Spleen (tissue), 11 donors: ENCODE results near the gene TIGD6. TPM values are rescaled to one million over a fixed set of nuclear protein-coding genes. Genes with fewer than 3 reads are reported as not detected.
A peak's percentile ranks its signal among the peaks of the same experiment; 100 is the strongest.

Experiments used
- DNase-seq: peaks from one replicate; pipeline ENCODE4 v3.0.0-alpha.2; 2020
- H3K27ac ChIP-seq, 8 donors: fragments of 200-600 bp; sonication (generic) in 7 of 8; 1 replicate in 4 of 8; 2 replicates in 4 of 8; pipeline versions ENCODE4 v1.5.0 to v1.8.0; 2016 to 2021; ENCODE audit warnings: inconsistent platforms in 4 of 8, mild to moderate bottlenecking in 4 of 8, moderate library complexity in 1 of 8
- H3K27me3 ChIP-seq, 7 donors: fragments of 200-600 bp; sonication (generic) in 6 of 7; replicated peaks in 1 of 7; 1 replicate in 4 of 7; 2 replicates in 3 of 7; pipeline versions ENCODE4 v1.5.0 to v1.8.0; 2016 to 2021; ENCODE audit warnings: inconsistent platforms in 3 of 7, mild to moderate bottlenecking in 1 of 7
- H3K36me3 ChIP-seq, 6 donors: fragments of 200-600 bp; sonication (generic) in 5 of 6; 1 replicate in 4 of 6; 2 replicates in 2 of 6; pipeline versions ENCODE4 v1.5.0 to v1.8.0; 2016 to 2021; ENCODE audit warnings: inconsistent platforms in 2 of 6
- H3K4me1 ChIP-seq, 6 donors: fragments of 200-600 bp; sonication (generic) in 5 of 6; 1 replicate in 3 of 6; 2 replicates in 3 of 6; pipeline versions ENCODE4 v1.5.0 to v1.8.0; 2016 to 2021; ENCODE audit warnings: inconsistent platforms in 3 of 6
- H3K4me3 ChIP-seq, 8 donors: fragments of 200-600 bp; sonication (generic) in 7 of 8; 1 replicate in 4 of 8; 2 replicates in 4 of 8; pipeline versions ENCODE4 v1.5.0 to v1.8.0; 2016 to 2021; ENCODE audit warnings: inconsistent platforms in 4 of 8, mild to moderate bottlenecking in 4 of 8, moderate library complexity in 2 of 8
- H3K9me3 ChIP-seq, 8 donors: fragments of 200-600 bp; sonication (generic) in 7 of 8; 1 replicate in 4 of 8; 2 replicates in 4 of 8; pipeline versions ENCODE4 v1.5.0 to v1.8.0; 2016 to 2021; ENCODE audit warnings: inconsistent platforms in 4 of 8
- POLR2A ChIP-seq, 3 donors: fragments of 450-650 bp; IDR thresholded peaks; one replicate each; pipeline ENCODE4 v1.5.1; 2017; ENCODE audit warnings: antibody characterized with exemption in 3 of 3, mild to moderate bottlenecking in 1 of 3
- POLR2AphosphoS5 ChIP-seq, 3 donors: sonication (generic); formaldehyde crosslinking; IDR thresholded peaks; one replicate each; pipeline ENCODE4 v1.5.1; 2017; ENCODE audit warnings: antibody characterized with exemption in 3 of 3
- WGBS, 5 donors: extraction: QIAGEN DNeasy Blood & Tissue Kit in 3 of 5; methylation state at CpG; one replicate each; pipeline versions ENCODE4 v1.1.5 to v1.1.7; 2013 to 2018; 5-methylcytosine and 5-hydroxymethylcytosine counted together
- intact Hi-C: fragments of 100-400 bp; cut with DNase I; formaldehyde crosslinking; loops from one replicate; pipeline ENCODE4 v1.15.0; 2023; ENCODE audit warnings: low total_unique reads
- polyA plus RNA-seq, 3 donors: library from polyadenylated mRNA; stranded (reverse); fragments of 200-250 nt; gene quantifications; one replicate each; pipeline ENCODE4 v1.2.1, GENCODE V29; 2013
- total RNA-seq, 7 donors: library from RNA; depleted of rRNA in 3 of 7; stranded (reverse); fragments of >200 nt in 3 of 7; fragmentation: NEBNext Ultra II Directional in 4 of 7; extraction: Animal tissue kit (Norgen Biotek cat#: 25700) in 4 of 7; gene quantifications; one replicate each; pipeline versions ENCODE4 v1.1.0 to v1.2.1, GENCODE V29; 2016 to 2021
- TF ChIP-seq, protein P1 (sequence below), 11 experiments: fragments of 200-600 bp in 7 of 11; fragments of 450-650 bp in 4 of 11; sonication (generic) in 4 of 11; IDR thresholded peaks in 8 of 11; conservative IDR thresholded peaks in 3 of 11; 1 replicate in 7 of 11; 2 replicates in 4 of 11; pipeline versions ENCODE4 v1.4.0 to v1.8.0; 2016 to 2021; ENCODE audit warnings: antibody characterized with exemption in 11 of 11, inconsistent platforms in 4 of 11, mild to moderate bottlenecking in 1 of 11
- donor health status: healthy with polysubstance abuse.
- donor health status: DM: no; HTN: no; CAD: no; lungs with moderate emphysema.
- donor health status: DM: no; HTN: no; CAD: no.
- donor health status: Bipolar disorder and iron deficiency.
- donor health status: healthy.
- donor health status: DM: no; HTN: no; CAD: no.
- donor health status: DM: yes; HTN: yes; CAD: no.

The TIGD6 gene
- total and polyA plus RNA-seq, 10 donors, result 2.4 to 5.8 (median 3.4) TPM

DNA sequence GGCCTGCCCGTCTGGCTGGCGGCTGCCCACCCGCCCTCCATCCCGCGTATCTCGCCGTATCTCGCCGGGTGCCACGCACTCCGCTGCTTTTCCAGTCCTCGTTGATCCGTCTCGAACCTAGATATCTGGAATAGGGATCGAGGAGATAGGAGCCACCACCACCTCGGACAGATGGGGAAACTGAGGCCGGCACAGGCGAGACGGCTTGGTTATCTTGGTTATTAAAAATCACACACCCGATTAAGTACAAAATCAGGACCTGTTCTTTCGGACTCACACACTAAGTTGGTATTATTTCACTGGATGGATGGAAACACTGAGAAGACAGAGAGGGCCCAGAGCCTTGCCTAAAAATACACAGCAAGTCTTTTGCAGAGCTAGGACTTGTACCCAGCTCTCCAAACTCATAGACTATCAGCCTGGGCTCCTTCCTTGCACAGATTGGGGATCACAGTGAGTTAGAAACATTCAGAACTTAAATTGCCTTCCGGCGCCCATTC, 39.2 kb downstream of the TIGD6 start:
- Histone ChIP-seq H3K27ac (peak overlapping the region; percentile 81 to 94 (median 90)), H3K4me3 (peak overlapping the region; percentile 79 to 95 (median 88)), H3K27me3 (no peaks in the 10 kb centered on the region), H3K9me3 (no peaks in the 10 kb centered on the region), H3K36me3 (no peaks in the 10 kb centered on the region), H3K4me1 (peaks cover 10 to 32% (median 22%) of the 10 kb centered on the region in 6 donors)
- 15 to 19% (median 17%) methylated on average over 23 of the region's 23 CpGs for WGBS, 5 donors
- no peak for TF ChIP-seq POLR2A (IDR thresholded peaks at IDR 0.05)
- no peak for TF ChIP-seq POLR2AphosphoS5 (IDR thresholded peaks at IDR 0.05)
- TF ChIP-seq, protein P1, sequence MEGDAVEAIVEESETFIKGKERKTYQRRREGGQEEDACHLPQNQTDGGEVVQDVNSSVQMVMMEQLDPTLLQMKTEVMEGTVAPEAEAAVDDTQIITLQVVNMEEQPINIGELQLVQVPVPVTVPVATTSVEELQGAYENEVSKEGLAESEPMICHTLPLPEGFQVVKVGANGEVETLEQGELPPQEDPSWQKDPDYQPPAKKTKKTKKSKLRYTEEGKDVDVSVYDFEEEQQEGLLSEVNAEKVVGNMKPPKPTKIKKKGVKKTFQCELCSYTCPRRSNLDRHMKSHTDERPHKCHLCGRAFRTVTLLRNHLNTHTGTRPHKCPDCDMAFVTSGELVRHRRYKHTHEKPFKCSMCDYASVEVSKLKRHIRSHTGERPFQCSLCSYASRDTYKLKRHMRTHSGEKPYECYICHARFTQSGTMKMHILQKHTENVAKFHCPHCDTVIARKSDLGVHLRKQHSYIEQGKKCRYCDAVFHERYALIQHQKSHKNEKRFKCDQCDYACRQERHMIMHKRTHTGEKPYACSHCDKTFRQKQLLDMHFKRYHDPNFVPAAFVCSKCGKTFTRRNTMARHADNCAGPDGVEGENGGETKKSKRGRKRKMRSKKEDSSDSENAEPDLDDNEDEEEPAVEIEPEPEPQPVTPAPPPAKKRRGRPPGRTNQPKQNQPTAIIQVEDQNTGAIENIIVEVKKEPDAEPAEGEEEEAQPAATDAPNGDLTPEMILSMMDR (IDR thresholded peaks at IDR 0.05 in 8 of 11, conservative IDR thresholded peaks at IDR 0.05 in 3 of 11), result no peak
- intact Hi-C loops, result no loop called here
- no peak for DNase-seq

DNA sequence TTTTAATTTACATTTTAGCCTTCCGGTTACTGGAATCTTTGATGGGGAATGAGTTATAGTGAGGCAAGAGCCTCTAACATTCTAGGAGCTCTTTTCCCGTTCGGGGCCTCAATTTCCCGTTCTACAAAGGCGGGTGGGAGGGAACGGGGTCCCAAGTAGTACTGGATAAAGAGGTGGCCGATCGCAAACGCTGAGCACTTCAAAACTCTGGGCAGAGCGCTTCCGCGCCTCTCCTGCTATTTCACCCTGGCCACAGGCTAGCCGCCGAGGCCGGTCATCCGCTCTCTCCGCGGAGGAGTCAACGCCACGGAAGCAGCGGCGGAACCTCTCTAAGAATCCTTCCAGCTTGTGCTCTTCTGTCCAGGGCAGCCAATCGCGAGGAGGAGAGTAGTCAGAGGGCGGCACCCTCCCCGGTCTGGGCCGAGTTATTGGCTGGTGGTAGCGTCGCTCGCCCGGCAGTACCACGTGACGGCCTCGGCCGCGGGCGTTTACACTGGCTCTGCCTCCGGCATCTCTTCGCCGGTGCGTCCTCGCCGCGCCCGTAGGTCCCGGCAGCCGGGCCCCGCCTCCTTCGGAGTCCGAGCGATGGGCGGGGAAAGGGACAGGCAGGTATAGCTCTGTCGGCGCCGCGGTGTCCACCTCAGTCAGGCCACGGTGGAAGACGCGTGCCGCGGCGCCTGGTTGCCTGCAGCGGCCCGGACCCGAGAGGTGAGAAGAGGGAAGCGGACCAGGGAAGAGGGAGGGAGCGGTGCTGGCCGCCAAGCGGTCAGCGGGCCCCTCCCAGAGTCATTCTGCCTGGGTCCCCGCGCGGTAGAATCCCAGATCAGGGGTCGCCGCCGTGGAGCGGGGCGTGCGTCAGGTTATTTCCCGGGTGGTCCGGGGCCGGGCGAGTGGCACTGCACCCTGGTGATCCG, 39.9 kb downstream of the TIGD6 start, which contains the start of gene SLC26A2:
SLC26A2 (plus strand) TSS at position 487 of the 914 bp plus-strand sequence. CDS start 16,895 bp downstream, outside the sequence.
- intact Hi-C loops, result no loop called here
- Histone ChIP-seq H3K27ac (peak within 1 kb of the TSS; percentile 81 to 94 (median 90)), H3K36me3 (no peaks in the 10 kb centered on the region), H3K9me3 (no peaks in the 10 kb centered on the region), H3K4me1 (peaks cover 10 to 32% (median 22%) of the 10 kb centered on the region in 6 donors), H3K27me3 (no peaks in the 10 kb centered on the region), H3K4me3 (peak within 1 kb of the TSS; percentile 79 to 95 (median 88))
- peak; percentile 96 to 99 (median 99) for TF ChIP-seq POLR2AphosphoS5 (IDR thresholded peaks at IDR 0.05)
- peak; percentile 41 to 94 (median 78) for TF ChIP-seq POLR2A (IDR thresholded peaks at IDR 0.05)
- TF ChIP-seq, protein P1 (IDR thresholded peaks at IDR 0.05 in 8 of 11, conservative IDR thresholded peaks at IDR 0.05 in 3 of 11), result peak in 4 of 11 experiments; percentile 20 to 45 (median 24)
- WGBS, 5 donors, result 0 to 1% (median 0%) methylated on average over 39 to 84 of the region's 84 CpGs
- peak; percentile 99 for DNase-seq

DNA sequence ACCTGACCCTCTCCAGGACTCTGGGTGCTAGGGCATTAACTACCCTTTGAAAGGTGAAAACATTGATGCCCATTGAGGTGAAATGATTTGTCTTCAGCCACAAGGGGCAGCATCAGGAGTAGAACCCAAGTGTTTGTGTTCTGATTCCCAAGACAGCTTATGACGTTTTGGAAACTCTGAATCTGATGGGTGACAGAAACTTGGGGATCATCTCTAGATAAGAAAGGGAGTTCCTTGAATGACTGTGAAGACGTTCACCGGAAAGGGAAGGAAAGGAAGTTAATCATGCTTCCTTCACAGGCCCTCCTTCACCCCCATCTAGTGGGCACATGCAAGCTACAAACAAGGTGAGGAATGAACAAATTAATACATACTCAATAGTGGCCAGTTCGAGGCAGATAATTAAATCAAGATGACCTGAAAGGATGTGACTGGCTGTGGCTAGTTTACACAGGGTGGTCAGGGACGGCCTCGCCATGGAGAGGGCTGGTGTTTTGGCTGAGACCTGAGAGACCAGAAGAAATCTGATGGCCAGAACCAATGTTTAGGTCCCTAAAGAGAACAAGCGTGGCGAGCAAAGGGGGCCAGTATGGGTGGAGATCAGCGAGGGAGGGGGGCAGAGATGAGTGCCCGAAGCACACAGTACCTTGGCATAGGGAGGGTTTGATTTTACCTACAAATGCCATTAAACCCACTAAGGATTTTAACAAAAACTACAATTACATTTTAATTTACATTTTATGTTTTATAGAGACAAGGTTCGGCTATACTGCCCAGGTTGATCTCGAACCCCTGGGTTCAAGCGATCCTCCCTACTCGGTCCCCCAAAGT, 40.8 kb downstream of the TIGD6 start:
- intact Hi-C loops, result no loop called here
- Histone ChIP-seq H3K4me1 (peaks cover 10 to 32% (median 22%) of the 10 kb centered on the region in 6 donors), H3K4me3 (peak overlapping the region; percentile 79 to 95 (median 88)), H3K27me3 (no peaks in the 10 kb centered on the region), H3K9me3 (no peaks in the 10 kb centered on the region), H3K27ac (peak overlapping the region; percentile 81 to 94 (median 90)), H3K36me3 (no peaks in the 10 kb centered on the region)
- 30 to 42% (median 39%) methylated on average over 14 of the region's 14 CpGs for WGBS, 5 donors
- DNase-seq, result no peak
- TF ChIP-seq POLR2AphosphoS5 (IDR thresholded peaks at IDR 0.05) (no peak), POLR2A (IDR thresholded peaks at IDR 0.05) (no peak)
- TF ChIP-seq, protein P1 (IDR thresholded peaks at IDR 0.05 in 8 of 11, conservative IDR thresholded peaks at IDR 0.05 in 3 of 11), result peak in 7 of 11 experiments; percentile 22 to 55 (median 51)
